Vagina (tissue), 2 donors: ENCODE results near the gene KLKB1. TPM values are rescaled to one million over a fixed set of nuclear protein-coding genes. Genes with fewer than 3 reads are reported as not detected.
"Not testable (repeated sequence)": the region's sequence is repeated elsewhere in the genome, so short reads cannot be mapped to it uniquely, and the experiment has no call there.

Source experiments
- DNase-seq, 2 donors: peaks; one replicate each; pipeline ENCODE4 v3.0.0-alpha.2; 2017; ENCODE audit errors: extremely low spot score in 2 of 2
- H3K27ac ChIP-seq: fragments of 200-600 bp; sonication (generic); one replicate; pipeline ENCODE4 v1.5.1; 2019
- H3K27me3 ChIP-seq: fragments of 200-600 bp; sonication (generic); one replicate; pipeline ENCODE4 v1.5.1; 2019
- H3K36me3 ChIP-seq, 2 donors: fragments of 200-600 bp; sonication (generic); one replicate each; pipeline ENCODE4 v1.5.1; 2017 to 2019
- H3K4me1 ChIP-seq: fragments of 200-600 bp; sonication (generic); one replicate; pipeline ENCODE4 v1.5.1; 2019
- H3K4me3 ChIP-seq, 2 donors: fragments of 200-600 bp; sonication (generic); 1 replicate in 1 of 2; 2 replicates in 1 of 2; pipeline ENCODE4 v1.5.1; 2016 to 2019
- H3K9me3 ChIP-seq: fragments of 200-600 bp; sonication (generic); one replicate; pipeline ENCODE4 v1.5.1; 2019
- CTCF ChIP-seq, 3 experiments: fragments of 450-650 bp in 2 of 3; fragments of 200-600 bp in 1 of 3; sonication (generic) in 1 of 3; IDR thresholded peaks; one replicate each; pipeline ENCODE4 v1.5.1; 2017 to 2019; ENCODE audit warnings: antibody characterized with exemption in 3 of 3, mild to moderate bottlenecking in 2 of 3, moderate library complexity in 2 of 3
- POLR2A ChIP-seq, 2 donors: fragments of 450-650 bp; IDR thresholded peaks; one replicate each; pipeline ENCODE4 v1.6.1; 2017; ENCODE audit warnings: antibody characterized with exemption in 2 of 2, mild to moderate bottlenecking in 2 of 2, moderate library complexity in 2 of 2
- POLR2AphosphoS5 ChIP-seq, 2 donors: sonication (generic); formaldehyde crosslinking; IDR thresholded peaks; one replicate each; pipeline ENCODE4 v1.9.0; 2017; ENCODE audit warnings: antibody characterized with exemption in 2 of 2, mild to moderate bottlenecking in 2 of 2, low read depth in 1 of 2; ENCODE audit not compliant: insufficient read depth in 1 of 2
- intact Hi-C: fragments of 100-400 bp; cut with DNase I; formaldehyde crosslinking; loops from one replicate; pipeline ENCODE4 v1.15.1; 2023
- total RNA-seq: library from RNA; depleted of rRNA; stranded (reverse); fragments of >200 nt; gene quantifications from one replicate; pipeline ENCODE4 v1.2.3, GENCODE V29; 2016

Gene KLKB1
- total RNA-seq, 1 donor from 2014 or later, result 0.98 TPM

DNA sequence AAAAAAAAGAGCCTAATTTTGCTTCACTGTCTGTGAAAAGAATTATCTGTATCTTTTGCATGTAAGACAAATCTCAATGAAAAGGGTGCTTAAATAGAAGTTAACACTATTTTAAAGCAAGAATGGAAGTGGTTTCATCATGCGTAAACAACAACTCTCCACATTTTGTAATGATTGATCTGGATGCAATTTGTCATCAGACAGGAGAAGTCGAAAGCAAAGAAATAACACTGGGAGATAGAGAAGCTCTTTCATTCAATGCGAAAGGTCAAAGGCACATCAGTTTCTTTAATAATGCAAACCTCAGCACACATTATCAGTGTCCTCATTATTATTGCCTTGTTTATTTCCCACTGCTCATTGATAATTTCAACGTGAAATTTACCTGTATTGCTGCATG, 8.8 kb downstream of the KLKB1 start:
- Histone ChIP-seq H3K27me3 (no peaks in the 10 kb centered on the region), H3K27ac (no peak overlapping the region), H3K9me3 (no peaks in the 10 kb centered on the region), H3K36me3 (no peaks in the 10 kb centered on the region), H3K4me3 (no peak overlapping the region), H3K4me1 (no peaks in the 10 kb centered on the region)
- no peak for DNase-seq
- TF ChIP-seq POLR2AphosphoS5 (IDR thresholded peaks at IDR 0.05; ENCODE audit: insufficient read depth in 1 of 2, low read depth in 1 of 2) (no peak), POLR2A (IDR thresholded peaks at IDR 0.05) (no peak), CTCF (IDR thresholded peaks at IDR 0.05) (no peak)
- intact Hi-C loops, result no loop called here

- Histone ChIP-seq H3K4me1 (no peaks in the 10 kb centered on the region), H3K27ac (no peak overlapping the region), H3K27me3 (no peaks in the 10 kb centered on the region), H3K4me3 (no peak overlapping the region), H3K36me3 (no peaks in the 10 kb centered on the region), H3K9me3 (no peaks in the 10 kb centered on the region)
- intact Hi-C loops, result no loop called here
- DNase-seq, result no peak
- no peak for TF ChIP-seq POLR2A (IDR thresholded peaks at IDR 0.05)
- TF ChIP-seq CTCF (IDR thresholded peaks at IDR 0.05), result no peak
- TF ChIP-seq POLR2AphosphoS5 (IDR thresholded peaks at IDR 0.05; ENCODE audit: insufficient read depth in 1 of 2, low read depth in 1 of 2), result no peak
Measured at GRCh38 chr4:186240452-186240847, 13.1 kb downstream of the KLKB1 start.

DNA sequence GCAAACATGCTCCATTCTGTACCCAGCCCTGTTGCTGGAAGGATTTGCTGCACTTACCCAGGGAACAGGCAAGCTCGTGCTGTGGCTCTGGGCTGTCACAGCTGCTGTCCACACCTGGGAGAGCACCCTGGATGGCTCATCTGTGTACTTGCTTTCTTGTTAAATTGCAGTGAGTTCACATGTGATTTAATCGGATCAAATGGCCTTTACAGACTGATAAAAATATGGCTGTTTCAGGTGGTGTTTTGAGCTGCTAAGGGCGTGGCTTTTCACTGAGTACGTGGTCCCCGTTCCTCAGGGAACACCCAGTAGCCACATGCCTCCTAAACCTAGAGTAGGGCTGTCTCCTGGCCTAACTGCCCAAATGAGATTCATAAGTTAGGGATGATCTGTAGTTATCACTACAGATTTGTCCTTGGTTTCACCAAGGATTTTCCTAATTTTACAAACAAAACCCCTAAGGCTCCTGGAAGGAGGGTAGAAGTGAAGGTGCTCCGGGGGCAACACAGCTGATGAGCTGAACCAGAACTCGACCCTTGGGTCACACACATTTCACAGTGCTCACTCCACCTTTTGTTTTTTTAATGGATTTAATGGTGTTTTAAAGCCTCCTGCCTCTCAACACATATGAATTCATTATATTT, 13.7 kb downstream of the KLKB1 start:
- DNase-seq, result no peak
- intact Hi-C loops, result no loop called here
- Histone ChIP-seq H3K27me3 (no peaks in the 10 kb centered on the region), H3K4me3 (no peak overlapping the region), H3K36me3 (no peaks in the 10 kb centered on the region), H3K27ac (no peak overlapping the region), H3K4me1 (no peaks in the 10 kb centered on the region), H3K9me3 (no peaks in the 10 kb centered on the region)
- TF ChIP-seq POLR2A (IDR thresholded peaks at IDR 0.05), result no peak
- no peak for TF ChIP-seq CTCF (IDR thresholded peaks at IDR 0.05)
- TF ChIP-seq POLR2AphosphoS5 (IDR thresholded peaks at IDR 0.05; ENCODE audit: insufficient read depth in 1 of 2, low read depth in 1 of 2), result no peak

DNA sequence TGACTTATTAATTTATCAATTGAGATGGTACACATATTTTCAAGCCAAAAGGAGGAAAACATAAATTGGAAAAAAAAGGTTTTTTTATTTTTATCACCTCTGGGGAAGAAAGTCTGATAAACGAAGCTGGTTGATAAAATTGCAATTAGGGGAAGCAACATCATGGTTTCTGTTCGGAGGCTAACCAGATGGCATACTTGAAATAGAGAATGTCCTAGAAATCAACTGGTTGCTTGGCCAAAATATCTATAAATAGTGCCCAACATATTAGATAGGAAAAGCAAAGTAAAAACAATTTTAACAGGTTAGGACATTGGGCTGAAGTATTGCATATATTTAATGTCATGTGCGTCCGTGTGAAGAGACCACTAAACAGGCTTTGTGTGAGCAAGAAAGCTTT, 14.3 kb downstream of the KLKB1 start:
- no peak overlapping the region for H3K27ac ChIP-seq
- H3K27me3 ChIP-seq, result no peaks in the 10 kb centered on the region
- intact Hi-C loops, result no loop called here
- no peaks in the 10 kb centered on the region for H3K36me3 ChIP-seq
- no peak for TF ChIP-seq POLR2A (IDR thresholded peaks at IDR 0.05)
- no peak for TF ChIP-seq POLR2AphosphoS5 (IDR thresholded peaks at IDR 0.05; ENCODE audit: insufficient read depth in 1 of 2, low read depth in 1 of 2)
- H3K9me3 ChIP-seq, result no peaks in the 10 kb centered on the region
- no peaks in the 10 kb centered on the region for H3K4me1 ChIP-seq
- no peak for DNase-seq
- no peak overlapping the region for H3K4me3 ChIP-seq

GRCh38 chr4:186242031-186242430, 14.7 kb downstream of the KLKB1 start:
- H3K27me3 ChIP-seq, H3K27ac ChIP-seq, H3K36me3 ChIP-seq, H3K9me3 ChIP-seq, intact Hi-C loops, H3K4me1 ChIP-seq, DNase-seq, H3K4me3 ChIP-seq: not testable (repeated sequence)

DNA sequence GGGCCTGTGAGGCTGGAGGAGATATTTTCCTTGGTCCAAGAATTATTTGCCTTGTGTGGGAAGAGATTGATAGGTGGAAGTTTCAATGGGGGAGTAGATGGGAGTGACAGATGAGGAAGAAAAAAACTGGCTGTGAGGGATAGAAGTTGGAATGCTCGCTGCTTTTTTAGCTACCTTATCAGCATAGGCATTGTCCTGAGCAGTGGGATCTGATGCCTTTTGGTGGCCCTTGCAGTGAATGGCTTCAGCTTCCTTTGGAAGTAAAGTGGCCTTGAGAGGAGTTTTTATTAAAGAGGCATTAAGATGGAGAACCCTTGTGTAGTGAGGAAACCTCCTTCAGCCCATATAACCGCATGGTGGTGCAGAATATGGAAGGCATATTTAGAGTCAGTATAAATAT, 16.0 kb downstream of the KLKB1 start:
- TF ChIP-seq POLR2AphosphoS5 (IDR thresholded peaks at IDR 0.05; ENCODE audit: insufficient read depth in 1 of 2, low read depth in 1 of 2), result no peak
- no peak for TF ChIP-seq POLR2A (IDR thresholded peaks at IDR 0.05)
- TF ChIP-seq CTCF (IDR thresholded peaks at IDR 0.05), result no peak
- no peak overlapping the region for H3K4me3 ChIP-seq
- H3K4me1 ChIP-seq, result no peaks in the 10 kb centered on the region
- H3K9me3 ChIP-seq, result no peaks in the 10 kb centered on the region
- no peaks in the 10 kb centered on the region for H3K27me3 ChIP-seq
- H3K27ac ChIP-seq, result no peak overlapping the region
- no peak for DNase-seq
- intact Hi-C loops, result no loop called here
- H3K36me3 ChIP-seq, result no peaks in the 10 kb centered on the region
